ENCODE results near the gene PSMB7. TPM values are rescaled to one million over a fixed set of nuclear protein-coding genes. Genes with fewer than 3 reads are reported as not detected.
A peak's percentile ranks its signal among the peaks of the same experiment; 100 is the strongest.
"Not testable (repeated sequence)": the region's sequence is repeated elsewhere in the genome, so short reads cannot be mapped to it uniquely, and the experiment has no call there.

Gene PSMB7
- total RNA-seq, 1 donor from 2014 or later: 185 TPM

DNA sequence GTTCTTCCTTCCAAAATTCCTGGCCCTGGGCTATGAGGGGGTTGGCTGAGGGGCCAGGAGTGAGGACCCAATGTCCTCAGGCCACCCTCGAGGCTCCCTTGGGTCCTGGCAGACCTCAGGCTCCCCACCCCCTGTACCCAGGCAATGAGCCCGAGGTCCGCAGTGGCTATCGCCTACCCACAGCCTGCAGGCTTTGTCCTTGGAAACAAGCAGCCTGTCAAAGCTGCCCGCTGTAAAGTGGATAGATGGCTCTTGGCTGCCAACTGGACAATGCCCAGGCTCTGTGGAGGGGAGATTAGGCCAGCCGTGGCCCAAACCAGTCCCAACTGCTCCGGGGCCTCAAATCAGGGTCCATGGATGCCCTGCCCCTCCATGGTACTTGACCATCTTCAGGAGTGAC lies 32.8 kb upstream of the PSMB7 start:
- DNase-seq (ENCODE audit: missing footprints) (no peak), ATAC-seq (peak; percentile 95)
- intact Hi-C loops (cut with DNase I): no loop called here

DNA sequence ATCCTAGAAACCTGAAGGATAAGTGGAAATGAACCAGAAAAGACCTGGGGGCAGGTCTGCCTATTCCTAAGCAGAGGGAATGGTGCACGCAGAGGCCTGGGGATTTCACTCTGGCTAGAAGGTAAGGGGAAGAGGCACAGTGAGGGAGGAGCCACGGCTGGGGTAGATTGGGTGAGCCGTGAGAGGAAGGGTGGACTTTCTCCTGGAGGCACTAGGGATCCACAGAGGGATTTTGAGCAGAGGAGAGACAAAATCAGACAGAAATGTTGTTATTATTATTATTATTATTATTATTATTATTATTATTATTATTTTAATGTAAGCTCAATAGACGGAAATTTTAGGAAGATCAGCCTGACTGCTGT lies 32.0 kb upstream of the PSMB7 start:
- intact Hi-C loops (cut with DNase I): no loop called here
- ATAC-seq (no peak), DNase-seq (ENCODE audit: missing footprints) (no peak)

DNA sequence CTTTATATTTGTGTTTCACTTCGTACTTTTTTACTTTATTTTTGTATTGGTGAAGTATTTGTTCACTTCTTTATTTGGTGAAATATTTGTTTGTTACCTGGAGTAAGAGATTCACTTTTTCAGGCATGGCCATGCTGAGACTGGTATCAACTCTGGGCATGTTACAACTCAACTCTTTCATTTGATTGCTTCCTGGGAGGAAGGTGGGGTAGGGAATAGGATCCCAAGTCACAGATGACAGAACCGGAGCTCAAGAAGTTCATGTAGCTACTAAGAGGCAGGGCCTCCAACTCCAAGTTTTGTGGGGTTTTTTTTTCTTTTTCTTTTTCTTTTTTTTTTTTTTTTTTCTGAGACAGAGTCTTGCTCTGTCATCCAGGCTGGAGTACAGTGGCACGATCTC lies 28.9 kb upstream of the PSMB7 start:
- intact Hi-C loops (cut with DNase I): no loop called here
- no peak for ATAC-seq
- DNase-seq (ENCODE audit: missing footprints): no peak

DNA sequence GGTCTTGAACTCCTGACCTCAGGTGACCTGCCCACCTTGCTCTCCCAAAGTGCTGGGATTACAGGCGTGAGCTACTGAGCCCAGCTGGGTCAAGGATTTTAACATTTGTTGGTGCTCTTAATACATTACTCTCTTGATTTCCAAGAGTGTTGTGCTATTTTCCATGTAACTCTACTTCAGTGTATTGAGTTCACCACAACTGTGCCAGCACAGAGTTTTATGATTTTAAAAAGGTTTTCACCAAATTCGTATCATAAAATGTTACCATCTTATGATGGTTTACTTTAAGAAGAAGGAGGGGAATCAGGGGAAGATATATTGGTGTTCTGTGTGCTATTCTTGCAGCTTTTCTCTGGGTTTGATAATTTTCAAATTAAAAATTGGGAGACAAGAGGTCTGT lies 28.4 kb upstream of the PSMB7 start:
- intact Hi-C loops (cut with DNase I): no loop called here
- no peak for DNase-seq (ENCODE audit: missing footprints)
- no peak for ATAC-seq

DNA sequence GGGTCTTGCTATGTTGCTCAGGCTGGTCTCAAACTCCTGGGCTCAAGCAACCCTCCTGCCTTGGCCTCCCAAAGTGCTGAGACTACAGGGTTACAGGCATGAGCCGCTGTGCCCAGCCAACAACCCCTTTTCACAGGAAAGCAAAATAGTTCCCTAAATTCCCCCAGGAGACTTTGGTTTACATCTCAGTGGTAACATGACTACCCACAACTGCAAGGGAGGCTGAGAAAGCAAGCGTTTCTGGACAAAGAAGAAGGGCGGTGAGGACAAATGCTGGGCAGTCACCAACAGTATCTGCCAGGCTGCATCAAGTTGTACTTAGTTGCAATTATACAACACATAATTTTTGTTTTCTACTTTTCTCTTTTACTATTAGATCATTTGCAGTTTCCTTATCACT lies 27.6 kb upstream of the PSMB7 start:
- ATAC-seq (no peak), DNase-seq (ENCODE audit: missing footprints) (no peak)
- intact Hi-C loops (cut with DNase I): no loop called here

DNA sequence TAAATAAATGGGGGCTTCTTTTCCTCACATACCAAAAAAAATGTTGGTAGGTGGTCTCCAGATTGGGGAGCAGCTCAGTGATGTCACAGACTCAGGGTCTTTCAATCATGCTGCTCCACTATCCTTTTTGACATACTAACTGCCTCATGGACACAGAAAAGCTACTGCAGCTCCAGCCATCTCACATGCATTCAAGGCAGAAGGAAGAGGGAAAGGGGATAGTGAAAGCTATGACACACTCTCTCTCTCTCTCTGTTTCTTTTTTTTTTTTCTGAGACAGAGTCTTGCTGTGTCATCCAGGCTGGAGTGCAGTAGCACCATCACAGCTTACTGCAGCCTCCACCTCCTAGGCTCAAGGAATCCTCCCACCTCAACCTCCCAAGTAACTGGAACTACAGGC lies 27.1 kb upstream of the PSMB7 start:
- intact Hi-C loops (cut with DNase I): no loop called here
- no peak for DNase-seq (ENCODE audit: missing footprints)
- ATAC-seq: no peak

DNA sequence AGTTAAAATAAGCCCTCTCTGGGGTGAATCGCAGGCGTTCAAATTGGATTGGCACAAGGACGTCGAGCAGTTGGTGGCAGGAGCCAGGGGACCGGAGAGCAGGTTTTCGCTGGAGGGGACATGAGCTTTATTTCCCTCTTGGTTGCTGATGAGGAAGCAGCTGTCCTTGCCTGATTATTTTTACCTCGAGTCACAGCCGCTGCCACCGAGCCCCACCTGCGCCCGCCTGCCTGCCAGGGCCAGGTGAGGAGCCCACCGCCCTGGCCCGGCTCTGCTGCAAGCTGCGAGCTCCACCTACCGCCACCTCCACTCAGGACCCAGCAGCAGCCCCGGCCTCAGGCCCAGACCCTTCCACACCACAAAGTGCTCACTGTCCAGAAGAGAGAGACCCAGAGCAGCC lies 26.0 kb upstream of the PSMB7 start:
- intact Hi-C loops (cut with DNase I): no loop called here
- ATAC-seq (no peak), DNase-seq (ENCODE audit: missing footprints) (no peak)

DNA sequence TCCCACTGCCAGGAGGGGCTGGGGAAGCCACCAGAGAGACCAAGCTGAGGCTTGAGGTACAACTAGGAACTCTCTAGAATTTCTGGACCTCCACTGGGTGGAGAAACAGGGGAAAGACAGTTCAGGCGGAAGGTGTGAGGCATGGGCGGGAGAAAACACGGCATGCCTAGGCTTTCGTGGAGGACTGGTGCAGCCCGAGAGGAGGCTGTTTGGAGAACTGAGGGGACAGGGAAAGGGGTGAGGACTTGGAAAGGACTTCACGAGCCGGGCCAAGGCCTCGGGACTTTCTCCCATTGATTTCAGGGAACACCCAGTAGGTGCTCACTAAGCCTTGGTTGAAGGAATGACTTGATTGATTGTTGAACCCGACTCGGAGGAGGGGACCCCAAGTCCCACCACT lies 25.5 kb upstream of the PSMB7 start:
- ATAC-seq (no peak), DNase-seq (ENCODE audit: missing footprints) (no peak)
- intact Hi-C loops (cut with DNase I): no loop called here

DNA sequence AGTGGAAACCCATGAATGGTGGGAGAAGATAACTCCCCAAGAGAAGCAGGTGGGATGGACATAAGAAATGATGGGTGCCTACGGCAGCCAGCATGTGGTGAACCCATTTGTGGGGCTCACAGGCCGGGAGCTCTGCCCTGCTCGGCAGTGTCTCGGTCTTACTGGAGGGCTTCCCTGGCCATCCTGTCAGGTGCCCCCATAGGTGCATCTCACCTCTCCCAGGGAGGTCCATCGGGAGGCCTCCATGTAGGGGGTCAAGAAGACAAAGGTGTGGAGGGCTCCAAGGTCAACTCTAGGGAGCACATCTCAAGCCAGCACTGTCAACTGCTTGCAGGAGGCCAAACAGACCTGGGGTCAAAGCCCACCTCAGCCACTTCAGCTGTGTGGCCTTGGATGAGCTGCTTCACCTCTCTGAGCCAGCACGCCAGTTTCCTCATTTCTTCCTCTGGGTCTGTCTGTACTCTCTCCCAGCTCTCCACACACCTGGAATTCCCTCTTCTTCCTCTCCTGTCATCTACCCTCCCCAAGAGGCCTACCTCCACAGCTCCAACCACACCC lies 24.5 kb upstream of the PSMB7 start:
- intact Hi-C loops (cut with DNase I): no loop called here
- ATAC-seq (no peak), DNase-seq (ENCODE audit: missing footprints) (no peak)

DNA sequence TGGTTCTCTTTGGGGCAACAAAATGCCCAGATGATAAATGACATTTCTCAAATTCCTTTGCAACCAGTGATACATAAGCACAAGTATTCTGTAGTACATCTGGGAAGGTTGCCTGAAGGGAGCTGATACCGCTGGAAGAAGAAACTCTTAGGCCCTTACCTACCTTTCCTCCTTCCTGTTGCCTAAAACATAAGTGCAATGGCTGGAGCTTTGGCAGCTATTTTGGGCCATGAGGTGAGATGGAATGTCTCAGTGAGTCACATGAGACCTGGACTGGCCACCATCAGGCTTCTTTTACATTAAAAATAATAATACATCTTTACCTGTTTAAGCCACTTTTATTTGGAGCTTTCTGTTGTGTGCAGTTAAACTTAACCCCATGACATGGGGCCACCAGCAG lies 23.8 kb upstream of the PSMB7 start:
- no peak for DNase-seq (ENCODE audit: missing footprints)
- ATAC-seq: no peak
- intact Hi-C loops (cut with DNase I): no loop called here

DNA sequence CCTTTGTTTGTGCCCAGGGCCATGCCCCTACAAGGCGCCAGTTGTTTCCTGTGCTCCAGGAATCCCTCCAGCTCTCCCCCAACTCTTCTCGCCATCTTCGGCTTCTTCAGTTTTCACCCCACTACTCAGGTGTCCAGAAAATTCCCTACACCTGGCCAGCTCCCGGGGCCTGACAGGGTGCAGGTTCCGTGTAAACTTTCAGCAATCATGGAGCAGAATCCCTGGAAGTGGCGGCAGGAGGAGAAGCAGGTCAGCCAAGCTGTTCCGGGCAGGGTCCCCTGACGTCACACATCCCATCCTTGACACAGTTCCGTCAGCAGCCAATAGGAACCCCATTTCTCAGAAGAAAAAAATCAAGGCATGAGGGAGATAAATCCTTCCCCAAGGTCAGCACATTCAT lies 22.8 kb upstream of the PSMB7 start:
- intact Hi-C loops (cut with DNase I): no loop called here
- no peak for DNase-seq (ENCODE audit: missing footprints)
- ATAC-seq: no peak

DNA sequence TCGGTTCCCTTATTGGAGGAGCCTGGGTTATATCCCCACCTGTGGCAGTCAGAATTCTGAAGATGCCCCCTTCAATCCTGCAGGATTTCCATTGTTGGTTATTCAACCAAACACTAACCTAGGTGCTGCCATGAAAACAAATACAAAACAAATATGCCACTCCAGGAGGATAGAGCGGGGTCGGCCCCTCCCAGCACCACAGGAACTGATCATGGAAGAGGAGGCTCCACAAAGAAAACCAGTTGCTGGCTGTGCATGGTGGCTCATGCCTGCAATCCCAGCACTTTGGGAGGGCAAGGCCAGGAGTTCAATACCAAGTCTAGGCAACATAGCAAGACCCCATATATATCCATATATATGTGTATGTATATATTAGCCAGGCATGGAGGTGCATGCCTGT lies 21.8 kb upstream of the PSMB7 start:
- no peak for DNase-seq (ENCODE audit: missing footprints)
- ATAC-seq: no peak
- intact Hi-C loops (cut with DNase I): no loop called here

DNA sequence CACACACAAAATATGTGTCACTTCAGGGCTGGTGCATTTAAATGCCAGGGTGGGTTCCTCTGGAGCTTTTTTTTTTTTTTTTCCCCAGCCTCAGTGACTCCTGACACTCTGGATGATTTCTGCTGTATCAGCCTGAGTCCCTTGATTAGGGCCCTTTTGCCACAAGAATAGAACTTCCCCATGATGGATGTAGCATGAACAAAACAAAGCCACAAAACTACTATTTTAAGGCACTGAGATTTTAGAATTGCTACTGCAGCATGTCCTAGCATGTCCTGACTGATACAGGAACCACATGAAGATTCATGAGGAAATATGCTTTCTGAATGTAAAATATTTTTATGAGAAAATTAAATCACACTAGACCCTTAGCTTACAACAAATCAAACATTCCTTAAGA lies 21.1 kb upstream of the PSMB7 start:
- no peak for DNase-seq (ENCODE audit: missing footprints)
- intact Hi-C loops (cut with DNase I): no loop called here
- no peak for ATAC-seq

DNA sequence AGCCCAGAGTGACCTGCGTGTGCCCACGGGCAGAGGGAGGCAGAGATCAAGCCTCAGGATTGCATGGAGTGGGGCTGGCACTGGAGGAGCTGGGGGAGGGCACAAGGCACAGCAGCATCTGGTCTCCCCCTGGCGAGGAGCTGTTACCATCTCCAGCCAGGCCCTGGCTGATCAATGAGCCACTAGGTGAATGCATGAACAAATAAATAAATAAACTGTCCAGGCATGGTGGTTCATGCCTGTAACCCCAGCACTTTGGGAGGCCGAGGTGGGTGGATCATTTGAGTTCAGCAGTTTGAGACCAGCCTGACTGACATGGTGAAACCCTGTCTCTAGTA lies 14.3 kb upstream of the PSMB7 start:
- ATAC-seq: no peak
- no peak for DNase-seq (ENCODE audit: missing footprints)
- intact Hi-C loops (cut with DNase I): no loop called here

DNA sequence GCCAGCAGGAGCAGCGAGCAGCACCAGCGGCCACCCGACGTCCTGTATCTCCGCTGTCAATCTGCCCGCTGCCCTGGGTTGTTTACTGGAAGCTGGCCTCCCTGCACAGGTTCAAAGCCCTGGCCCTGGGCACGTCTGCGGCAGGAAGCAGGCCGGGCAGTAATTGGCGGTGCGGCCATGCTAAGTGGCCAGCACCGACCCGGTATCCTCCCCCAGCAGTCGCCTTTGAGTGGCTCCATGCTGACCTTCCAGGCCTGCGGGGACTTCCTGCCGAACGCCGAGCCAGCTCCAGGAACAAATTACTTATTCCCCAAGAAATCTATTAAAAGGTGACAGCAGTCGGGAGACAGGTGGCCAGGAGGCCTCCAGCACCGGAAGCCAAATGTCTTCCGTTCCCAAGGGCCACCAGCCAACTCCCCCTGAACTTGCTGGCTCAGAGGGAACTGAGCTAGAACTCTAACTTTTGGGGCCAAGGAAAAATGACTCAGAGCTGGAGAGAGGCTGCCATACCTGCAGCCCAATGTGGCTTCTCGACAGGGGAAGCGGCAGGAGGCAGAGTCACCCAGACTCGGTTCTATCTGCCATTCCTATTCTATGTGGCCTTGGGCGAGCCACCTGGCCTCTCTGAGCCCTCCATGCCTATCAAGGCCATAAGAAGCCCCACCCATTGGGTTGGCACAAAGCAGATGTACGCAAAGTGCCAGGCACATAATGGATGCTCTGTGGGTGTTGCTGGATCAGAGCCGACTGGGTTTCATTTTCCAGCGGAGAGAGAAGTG lies 13.7 kb upstream of the PSMB7 start:
- DNase-seq (ENCODE audit: missing footprints) (no peak), ATAC-seq (no peak)
- intact Hi-C loops (cut with DNase I): no loop called here

DNA sequence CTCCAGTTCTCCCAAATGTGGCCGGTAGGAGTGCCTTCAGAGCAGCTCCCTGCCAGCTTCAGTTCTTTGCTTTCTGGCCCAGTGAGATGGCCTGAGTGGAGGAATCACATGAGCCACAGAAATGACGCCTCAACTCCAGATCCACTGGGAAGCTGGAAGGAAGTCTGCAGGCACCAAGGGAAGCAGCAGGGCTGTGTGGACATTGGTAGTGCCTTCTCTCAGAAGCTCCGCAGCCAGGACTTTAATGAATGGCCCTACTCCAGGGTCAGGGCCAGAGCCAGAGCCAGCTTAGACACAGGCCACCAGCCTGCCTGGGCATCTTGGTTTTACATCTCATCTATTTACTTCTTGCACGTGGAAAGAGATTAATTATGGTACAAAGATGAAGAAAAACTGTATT lies 12.0 kb upstream of the PSMB7 start:
- intact Hi-C loops (cut with DNase I): no loop called here
- ATAC-seq (no peak), DNase-seq (ENCODE audit: missing footprints) (no peak)

DNA sequence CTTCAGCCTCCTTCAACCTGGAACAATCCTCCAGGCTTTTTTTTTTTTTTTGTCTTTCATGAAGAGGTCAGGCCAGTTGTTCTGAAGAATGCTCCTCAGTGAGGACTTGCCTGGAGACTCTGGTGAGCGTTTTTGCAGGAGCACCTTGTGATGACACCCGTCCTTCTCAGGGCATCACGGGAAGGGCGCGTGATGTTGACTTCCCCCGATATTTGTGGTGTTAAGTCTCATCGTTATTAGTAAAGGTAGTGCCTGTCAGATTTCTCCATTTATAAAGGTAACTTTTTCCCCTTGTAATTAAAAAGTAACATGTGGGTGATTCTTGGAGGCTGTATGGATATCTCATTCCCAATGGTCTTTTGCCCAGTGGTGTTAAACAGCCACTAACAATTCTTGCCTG lies 11.1 kb upstream of the PSMB7 start:
- DNase-seq (ENCODE audit: missing footprints) (no peak), ATAC-seq (no peak)
- intact Hi-C loops (cut with DNase I): no loop called here

DNA sequence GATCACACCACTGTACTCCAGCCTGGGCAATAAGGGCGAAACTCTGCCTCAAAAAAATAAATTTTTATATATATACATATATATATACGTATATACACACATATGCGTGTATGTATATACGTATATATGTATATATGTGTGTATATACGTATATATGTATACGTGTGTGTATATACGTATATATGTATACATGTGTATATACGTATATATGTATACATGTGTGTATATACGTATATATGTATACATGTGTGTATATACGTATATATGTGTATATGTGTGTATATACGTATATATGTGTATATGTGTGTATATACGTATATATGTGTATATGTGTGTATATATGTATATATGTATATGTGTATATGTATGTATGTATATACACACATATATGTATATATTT lies 10.5 kb upstream of the PSMB7 start:
- intact Hi-C loops (cut with DNase I); ATAC-seq; DNase-seq (ENCODE audit: missing footprints): not testable (repeated sequence)

DNA sequence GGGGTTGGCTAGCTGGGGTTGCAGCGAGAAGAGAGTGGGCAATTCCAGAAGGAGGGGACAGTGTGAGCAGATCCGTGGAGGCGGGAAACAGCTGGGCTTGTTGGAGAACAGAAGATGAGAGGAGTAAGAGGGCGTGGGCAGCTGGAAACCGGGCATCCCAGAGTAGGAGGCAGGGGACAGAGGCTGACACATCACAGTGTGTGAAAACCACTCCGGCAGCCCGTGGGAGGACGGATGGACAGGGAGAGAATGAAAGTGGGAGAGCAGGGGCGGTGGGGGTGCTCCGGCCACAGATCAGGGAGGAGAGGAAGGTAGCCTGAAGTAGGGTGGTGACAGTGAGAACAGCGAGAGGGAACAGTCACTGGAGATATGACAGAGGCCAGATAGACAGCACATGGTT lies 8.3 kb upstream of the PSMB7 start:
- no peak for ATAC-seq
- no peak for DNase-seq (ENCODE audit: missing footprints)
- intact Hi-C loops (cut with DNase I): no loop called here

DNA sequence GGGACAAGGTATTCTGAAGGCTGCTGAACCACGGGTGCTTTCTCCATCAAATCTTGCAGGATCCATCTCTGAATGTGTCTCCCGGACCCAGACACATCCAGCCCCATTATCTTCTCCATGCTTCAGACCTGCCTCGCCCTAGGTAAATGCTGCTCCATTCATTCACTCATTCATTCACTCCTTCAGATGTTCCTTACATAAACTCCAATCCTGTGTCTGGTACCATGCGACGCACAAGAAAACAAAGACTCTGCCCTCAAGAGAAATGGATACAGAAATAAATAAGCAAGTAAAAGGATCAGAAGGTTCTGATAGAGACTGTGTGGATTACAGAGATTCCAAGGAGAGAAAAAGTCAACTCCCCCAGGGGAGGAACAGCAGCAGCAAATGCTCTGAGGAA lies 7.9 kb upstream of the PSMB7 start:
- intact Hi-C loops (cut with DNase I): no loop called here
- ATAC-seq: no peak
- no peak for DNase-seq (ENCODE audit: missing footprints)

DNA sequence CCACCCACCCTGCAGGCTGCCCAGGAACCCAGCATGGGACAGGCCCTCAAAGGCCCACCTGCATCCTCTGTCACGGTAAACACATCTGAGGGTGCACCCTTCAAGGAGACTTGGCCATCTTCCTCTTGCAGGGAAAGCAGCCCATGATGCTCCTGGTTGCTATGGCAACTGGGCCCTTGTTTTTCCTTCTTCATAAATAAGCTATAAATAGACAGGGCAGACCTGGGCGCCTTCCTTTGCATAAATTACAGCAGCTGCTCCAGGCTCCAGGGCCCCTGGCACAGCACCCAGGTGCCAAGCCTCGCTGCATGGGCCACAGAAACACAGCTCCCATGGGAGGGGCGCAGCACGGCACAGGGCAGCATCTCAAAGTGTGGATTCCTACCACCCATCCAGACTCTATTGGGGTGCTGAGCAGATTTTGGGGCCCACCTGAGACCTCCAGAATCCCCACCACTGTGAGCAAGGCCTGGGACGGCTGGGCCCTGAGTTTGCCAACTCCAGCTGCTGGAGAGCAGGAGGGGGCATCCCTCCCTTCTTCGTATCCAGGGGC lies 5.8 kb upstream of the PSMB7 start:
- ATAC-seq (peak; percentile 30), DNase-seq (ENCODE audit: missing footprints) (no peak)
- intact Hi-C loops (cut with DNase I): no loop called here
